Epithelial cell of alveolus of lung (primary cell): Measurements from ENCODE around the gene EXOC3. TPM values are rescaled to one million over a fixed set of nuclear protein-coding genes. Genes with fewer than 3 reads are reported as not detected.

Source experiments
- total RNA-seq: library from RNA; depleted of rRNA; stranded (reverse); fragments of >200 nt; gene quantifications from 2 replicates; pipeline ENCODE4 v1.2.1, GENCODE V29; 2015

The EXOC3 gene
- 24.7 and 28.3 TPM in 2 replicates for total RNA-seq

GRCh38 chr5:442335-443238, at the start of gene EXOC3:
EXOC3 (plus strand) TSS chr5:443176; CDS start chr5:446206, 3,030 bp downstream.

Other genes starting within 250 kb of the EXOC3 start
- gene CCDC127, start 225.0 kb upstream of the EXOC3 start, total RNA-seq, result 3.6 and 3.8 TPM in 2 replicates
- gene SDHA, start 224.9 kb upstream of the EXOC3 start, total RNA-seq, result 87.4 and 108 TPM in 2 replicates
- gene PDCD6, start 171.5 kb upstream of the EXOC3 start, total RNA-seq, result 70.6 and 117 TPM in 2 replicates
- 7.0 and 47.7 TPM in 2 replicates for gene AHRR, start 121.5 kb upstream of the EXOC3 start, total RNA-seq
- gene SLC9A3, start 81.3 kb downstream of the EXOC3 start, total RNA-seq, result 1.6 and 5.3 TPM in 2 replicates
- 1.6 and 3.4 TPM in 2 replicates for gene CEP72, start 169.2 kb downstream of the EXOC3 start, total RNA-seq